Mammary epithelial cell (primary cell): ENCODE measurements around the gene UBE2I.
"Not testable (repeated sequence)": the region's sequence is repeated elsewhere in the genome, so short reads cannot be mapped to it uniquely, and the experiment has no call there.

Source experiments
- EZH2 ChIP-seq: IDR thresholded peaks from 2 replicates; pipeline ENCODE4 v1.6.1; 2012; ENCODE audit warnings: low read length, inconsistent platforms, borderline replicate concordance
- TF ChIP-seq, protein P1 (sequence below), 2 donors: IDR thresholded peaks in 1 of 2; conservative IDR thresholded peaks in 1 of 2; 2 replicates each; pipeline ENCODE4 v1.5.1; 2011 to 2012; ENCODE audit warnings: inconsistent platforms in 2 of 2, low read length in 2 of 2, mild to moderate bottlenecking in 2 of 2, control low read depth in 1 of 2, low read depth in 1 of 2; ENCODE audit not compliant: insufficient read depth in 1 of 2; ENCODE audit errors: extremely low read depth in 1 of 2

DNA sequence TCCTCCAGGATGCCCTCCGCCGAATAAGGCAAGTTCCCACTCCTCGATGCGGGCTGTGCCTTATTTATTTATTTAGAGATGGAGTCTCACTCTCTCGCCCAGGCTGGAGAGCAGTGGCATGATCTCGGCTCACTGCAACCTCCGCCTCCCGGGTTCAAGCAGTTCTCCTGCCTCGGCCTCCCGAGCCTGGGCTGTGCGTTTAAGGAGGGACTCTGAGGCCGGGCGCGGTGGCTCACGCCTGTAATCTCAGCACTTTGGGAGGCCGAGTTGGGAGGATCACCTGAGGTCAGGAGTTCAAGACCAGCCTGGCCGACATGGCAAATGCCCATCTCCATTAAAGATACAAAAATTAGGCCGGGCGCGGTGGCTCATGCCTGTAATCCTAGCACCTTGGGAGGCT lies 18.7 kb downstream of the UBE2I start:
- TF ChIP-seq, protein P1, sequence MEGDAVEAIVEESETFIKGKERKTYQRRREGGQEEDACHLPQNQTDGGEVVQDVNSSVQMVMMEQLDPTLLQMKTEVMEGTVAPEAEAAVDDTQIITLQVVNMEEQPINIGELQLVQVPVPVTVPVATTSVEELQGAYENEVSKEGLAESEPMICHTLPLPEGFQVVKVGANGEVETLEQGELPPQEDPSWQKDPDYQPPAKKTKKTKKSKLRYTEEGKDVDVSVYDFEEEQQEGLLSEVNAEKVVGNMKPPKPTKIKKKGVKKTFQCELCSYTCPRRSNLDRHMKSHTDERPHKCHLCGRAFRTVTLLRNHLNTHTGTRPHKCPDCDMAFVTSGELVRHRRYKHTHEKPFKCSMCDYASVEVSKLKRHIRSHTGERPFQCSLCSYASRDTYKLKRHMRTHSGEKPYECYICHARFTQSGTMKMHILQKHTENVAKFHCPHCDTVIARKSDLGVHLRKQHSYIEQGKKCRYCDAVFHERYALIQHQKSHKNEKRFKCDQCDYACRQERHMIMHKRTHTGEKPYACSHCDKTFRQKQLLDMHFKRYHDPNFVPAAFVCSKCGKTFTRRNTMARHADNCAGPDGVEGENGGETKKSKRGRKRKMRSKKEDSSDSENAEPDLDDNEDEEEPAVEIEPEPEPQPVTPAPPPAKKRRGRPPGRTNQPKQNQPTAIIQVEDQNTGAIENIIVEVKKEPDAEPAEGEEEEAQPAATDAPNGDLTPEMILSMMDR (conservative IDR thresholded peaks at IDR 0.05 in 1 of 2, IDR thresholded peaks at IDR 0.05 in 1 of 2; ENCODE audit: extremely low read depth in 1 of 2, insufficient read depth in 1 of 2, low read depth in 1 of 2, low read length in 2 of 2) = not testable (repeated sequence)
- TF ChIP-seq EZH2 = not testable (repeated sequence)
